ENCODE measurements around the gene CSNK2A2. TPM values are rescaled to one million over a fixed set of nuclear protein-coding genes. Genes with fewer than 3 reads are reported as not detected.

CSNK2A2 gene
- total RNA-seq, 2 experiments from 2014 or later, result 49.0 to 51.0 TPM

DNA sequence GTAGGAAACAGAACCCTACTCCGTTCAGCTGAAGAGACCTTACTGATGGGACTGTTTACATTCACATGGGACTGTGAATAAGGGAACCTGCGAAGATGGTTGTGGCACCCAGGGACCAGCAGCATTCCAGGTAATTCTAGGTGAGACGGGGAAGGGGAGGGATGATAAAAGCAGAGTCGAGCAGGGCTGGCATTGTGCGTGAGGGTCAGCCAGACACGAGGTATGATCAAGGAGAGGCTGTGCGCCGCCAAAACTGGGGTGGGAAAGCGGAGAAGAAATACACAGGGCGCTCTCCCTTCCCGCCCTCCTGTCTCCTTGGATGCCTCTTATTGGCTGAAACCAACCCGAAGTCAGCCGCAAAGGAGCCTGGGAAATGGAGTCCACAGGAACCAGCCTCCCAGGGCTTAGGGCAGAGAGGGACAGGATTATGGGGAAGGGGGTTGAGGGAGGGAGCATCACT lies 38.4 kb upstream of the CSNK2A2 start:
- POLR2A ChIA-PET, result no interaction called here
- no peaks in the 10 kb centered on the region for H3K36me3 Mint-ChIP-seq (ENCODE audit: low read depth)
- no peaks in the 10 kb centered on the region for H3K9me3 Mint-ChIP-seq
- DNase-seq (peak; percentile 30 to 77 (median 58)), ATAC-seq (ENCODE audit: poor library complexity) (peak; percentile 95)
- H3K4me1 ChIP-seq (ENCODE audit: insufficient read depth, low read length), result peaks cover 10% of the 10 kb centered on the region
- TF ChIP-seq, protein P1, sequence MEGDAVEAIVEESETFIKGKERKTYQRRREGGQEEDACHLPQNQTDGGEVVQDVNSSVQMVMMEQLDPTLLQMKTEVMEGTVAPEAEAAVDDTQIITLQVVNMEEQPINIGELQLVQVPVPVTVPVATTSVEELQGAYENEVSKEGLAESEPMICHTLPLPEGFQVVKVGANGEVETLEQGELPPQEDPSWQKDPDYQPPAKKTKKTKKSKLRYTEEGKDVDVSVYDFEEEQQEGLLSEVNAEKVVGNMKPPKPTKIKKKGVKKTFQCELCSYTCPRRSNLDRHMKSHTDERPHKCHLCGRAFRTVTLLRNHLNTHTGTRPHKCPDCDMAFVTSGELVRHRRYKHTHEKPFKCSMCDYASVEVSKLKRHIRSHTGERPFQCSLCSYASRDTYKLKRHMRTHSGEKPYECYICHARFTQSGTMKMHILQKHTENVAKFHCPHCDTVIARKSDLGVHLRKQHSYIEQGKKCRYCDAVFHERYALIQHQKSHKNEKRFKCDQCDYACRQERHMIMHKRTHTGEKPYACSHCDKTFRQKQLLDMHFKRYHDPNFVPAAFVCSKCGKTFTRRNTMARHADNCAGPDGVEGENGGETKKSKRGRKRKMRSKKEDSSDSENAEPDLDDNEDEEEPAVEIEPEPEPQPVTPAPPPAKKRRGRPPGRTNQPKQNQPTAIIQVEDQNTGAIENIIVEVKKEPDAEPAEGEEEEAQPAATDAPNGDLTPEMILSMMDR (IDR thresholded peaks at IDR 0.05), result no peak
- no peak overlapping the region for H3K27ac Mint-ChIP-seq
- H3K4me1 Mint-ChIP-seq (ENCODE audit: low read depth), result peaks cover 7% of the 10 kb centered on the region
- H3K36me3 ChIP-seq (ENCODE audit: insufficient read depth, low read length), result no peaks in the 10 kb centered on the region
- CTCF ChIA-PET, result no interaction called here
- no peak overlapping the region for H3K27ac ChIP-seq (ENCODE audit: low read depth in 1 of 2, low read length in 2 of 2)
- peaks cover 20% of the 10 kb centered on the region for H3K27me3 Mint-ChIP-seq
- H3K9me3 ChIP-seq (ENCODE audit: control insufficient read depth in 1 of 2, insufficient read depth in 1 of 2, low read length in 2 of 2), result no peaks in the 10 kb centered on the region
- peaks cover 0 to 5% of the 10 kb centered on the region in 2 experiments for H3K27me3 ChIP-seq (ENCODE audit: control insufficient read depth in 1 of 2, insufficient read depth in 2 of 2, low read length in 2 of 2)
- intact Hi-C loops (cut with DNase I, micrococcal nuclease), result loop anchor here in 1 of 2 experiments (2.0 to 5.0 kb wide), 2 partner anchors 37 to 156 kb away; partner anchors contain the start of genes CSNK2A2 and GINS3
- H3K4me3 Mint-ChIP-seq, result peak overlapping the region; percentile 79
- H3K4me3 ChIP-seq (ENCODE audit: low read length), result peak overlapping the region; percentile 60

DNA sequence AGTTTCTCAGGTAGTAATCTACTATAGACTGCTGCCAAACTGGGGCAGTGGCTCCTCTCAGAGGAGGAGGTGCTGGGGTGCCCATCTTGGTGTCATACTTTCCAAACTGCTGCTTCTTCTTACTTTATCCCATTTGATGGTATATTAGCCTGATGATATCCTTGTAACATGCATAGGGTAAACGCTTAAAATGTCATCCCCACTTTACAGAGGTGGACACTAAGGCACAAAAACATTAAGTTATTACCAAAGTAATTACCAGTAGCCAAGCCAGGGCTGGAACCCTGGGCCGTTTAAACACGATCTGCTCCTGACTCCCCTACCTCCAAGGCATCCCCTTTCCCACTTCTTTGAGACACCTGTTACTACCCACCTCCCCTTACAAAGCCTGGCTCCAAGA lies 37.8 kb upstream of the CSNK2A2 start:
- Histone ChIP-seq H3K36me3 (ENCODE audit: insufficient read depth, low read length) (no peaks in the 10 kb centered on the region), H3K4me3 (ENCODE audit: low read length) (peak overlapping the region; percentile 60), H3K4me1 (ENCODE audit: insufficient read depth, low read length) (peaks cover 10% of the 10 kb centered on the region), H3K27ac (ENCODE audit: low read depth in 1 of 2, low read length in 2 of 2) (no peak overlapping the region), H3K27me3 (ENCODE audit: control insufficient read depth in 1 of 2, insufficient read depth in 2 of 2, low read length in 2 of 2) (peaks cover 0 to 5% of the 10 kb centered on the region in 2 experiments), H3K9me3 (ENCODE audit: control insufficient read depth in 1 of 2, insufficient read depth in 1 of 2, low read length in 2 of 2) (no peaks in the 10 kb centered on the region)
- ATAC-seq (ENCODE audit: poor library complexity), result no peak
- H3K27ac Mint-ChIP-seq, result no peak overlapping the region
- no peak for DNase-seq
- intact Hi-C loops (cut with DNase I, micrococcal nuclease), result loop anchor here in 1 of 2 experiments (2.0 to 5.0 kb wide), 2 partner anchors 37 to 157 kb away; partner anchors contain the start of genes CSNK2A2 and GINS3
- H3K4me1 Mint-ChIP-seq (ENCODE audit: low read depth), result peaks cover 7% of the 10 kb centered on the region
- CTCF ChIA-PET, result no interaction called here
- POLR2A ChIA-PET, result no interaction called here
- H3K27me3 Mint-ChIP-seq, result peaks cover 19% of the 10 kb centered on the region
- TF ChIP-seq, protein P1 (IDR thresholded peaks at IDR 0.05), result no peak
- no peaks in the 10 kb centered on the region for H3K36me3 Mint-ChIP-seq (ENCODE audit: low read depth)
- H3K9me3 Mint-ChIP-seq, result no peaks in the 10 kb centered on the region
- peak overlapping the region; percentile 79 for H3K4me3 Mint-ChIP-seq

DNA sequence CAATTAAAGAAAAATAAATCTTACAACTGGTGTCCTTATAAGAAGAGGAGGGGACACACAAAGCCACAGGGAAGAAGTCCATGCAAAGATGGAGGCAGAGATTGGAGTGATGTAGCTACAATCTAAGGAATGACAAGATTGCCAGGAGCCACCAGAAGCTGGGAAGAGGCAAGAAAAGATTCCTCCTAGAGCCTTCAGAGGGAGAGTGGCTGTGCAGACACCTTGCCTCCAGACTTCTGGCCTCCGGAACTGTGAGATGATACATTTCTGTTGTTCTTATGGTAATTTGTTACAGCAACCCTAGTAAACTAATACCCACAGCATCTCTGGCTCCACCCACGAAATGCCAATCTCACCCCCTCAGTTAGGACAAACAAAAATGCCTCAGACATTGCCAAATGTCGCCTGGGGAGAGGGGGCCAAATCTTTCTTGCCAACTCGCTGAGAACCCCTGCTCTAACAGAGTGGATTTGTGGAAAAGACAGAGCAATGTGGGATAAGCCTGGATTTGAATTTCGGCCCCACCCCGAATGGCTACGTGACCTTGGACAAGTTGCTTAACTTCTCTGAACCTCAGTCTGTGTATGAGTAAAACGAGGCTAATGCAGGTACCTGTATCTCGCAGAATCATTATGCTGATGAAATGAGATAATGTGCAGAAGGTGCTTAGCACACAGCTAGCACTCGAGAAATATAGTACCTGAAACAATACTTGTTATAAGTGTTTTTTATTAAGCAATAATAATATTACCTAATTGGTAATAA lies 37.1 kb upstream of the CSNK2A2 start:
- Mint-ChIP-seq H3K27me3 (peaks cover 12% of the 10 kb centered on the region), H3K4me1 (ENCODE audit: low read depth) (peaks cover 7% of the 10 kb centered on the region), H3K4me3 (no peak overlapping the region), H3K36me3 (ENCODE audit: low read depth) (no peaks in the 10 kb centered on the region), H3K27ac (no peak overlapping the region), H3K9me3 (no peaks in the 10 kb centered on the region)
- ChIA-PET CTCF (no interaction called here), POLR2A (no interaction called here)
- no peak for DNase-seq
- H3K4me3 ChIP-seq (ENCODE audit: low read length), result no peak overlapping the region
- intact Hi-C loops (cut with DNase I, micrococcal nuclease), result loop anchor here in 1 of 2 experiments (5.0 kb wide), 1 partner anchor 157 kb away; the partner anchor contains the start of gene GINS3
- no peaks in the 10 kb centered on the region for H3K9me3 ChIP-seq (ENCODE audit: control insufficient read depth in 1 of 2, insufficient read depth in 1 of 2, low read length in 2 of 2)
- TF ChIP-seq, protein P1 (IDR thresholded peaks at IDR 0.05), result no peak
- H3K27me3 ChIP-seq (ENCODE audit: control insufficient read depth in 1 of 2, insufficient read depth in 2 of 2, low read length in 2 of 2), result peaks cover 0 to 5% of the 10 kb centered on the region in 2 experiments
- no peaks in the 10 kb centered on the region for H3K36me3 ChIP-seq (ENCODE audit: insufficient read depth, low read length)
- peaks cover 10% of the 10 kb centered on the region for H3K4me1 ChIP-seq (ENCODE audit: insufficient read depth, low read length)
- H3K27ac ChIP-seq (ENCODE audit: low read depth in 1 of 2, low read length in 2 of 2), result no peak overlapping the region
- no peak for ATAC-seq (ENCODE audit: poor library complexity)
